ENCODE results near the gene TMEM256.
"Not testable (repeated sequence)": the region's sequence is repeated elsewhere in the genome, so short reads cannot be mapped to it uniquely, and the experiment has no call there.

The TMEM256 gene

GRCh38 chr17:7380855-7381683 lies 22.8 kb downstream of the TMEM256 start, which contains the start of gene TNK1:
Gene TNK1 (plus strand): TSS chr17:7381089. CDS start chr17:7382927, 1,838 bp downstream.
- DNase-seq: no peak

DNA sequence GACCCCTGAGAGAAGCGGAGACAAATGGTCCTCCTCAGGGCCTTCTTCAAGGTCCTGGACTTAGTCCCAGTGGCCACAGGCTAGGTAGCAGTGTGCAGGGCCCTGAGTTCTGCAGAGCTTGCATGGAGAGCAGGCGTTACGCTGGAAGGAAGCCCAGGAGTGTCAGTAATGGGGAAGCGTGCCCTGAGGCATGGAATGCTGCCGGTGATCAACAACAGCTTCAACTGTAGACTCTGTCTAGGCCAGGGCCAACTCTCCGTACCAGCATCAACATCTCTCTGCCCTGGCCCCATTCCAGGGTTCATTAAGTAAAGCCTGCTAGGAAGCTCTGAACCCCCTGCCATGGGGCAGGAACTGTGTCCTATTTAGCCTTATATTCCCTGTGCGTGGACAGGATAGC lies 23.6 kb downstream of the TMEM256 start:
- no peak for DNase-seq

GRCh38 chr17:7379134-7379533 lies 24.8 kb downstream of the TMEM256 start:
- DNase-seq: no peak

DNA sequence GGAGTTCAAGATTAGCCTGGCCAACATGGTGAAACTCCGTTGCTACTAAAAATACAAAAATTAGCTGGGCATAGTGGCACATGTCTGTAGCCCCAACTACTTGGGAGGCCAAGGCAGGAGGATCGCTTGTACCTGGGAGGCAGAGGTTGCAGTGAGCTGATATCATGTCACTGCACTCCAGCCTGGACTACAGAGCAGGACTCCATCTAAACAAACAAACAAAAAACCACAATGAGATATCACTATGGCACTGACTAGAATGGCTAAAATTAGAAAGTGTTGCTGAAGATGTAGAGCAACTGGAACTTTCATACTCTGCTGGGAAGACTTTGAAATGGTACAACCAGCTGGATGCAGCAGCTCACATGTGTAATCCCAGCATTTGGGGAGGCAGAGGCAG lies 29.5 kb downstream of the TMEM256 start:
- no peak for DNase-seq

GRCh38 chr17:7370853-7371252 lies 33.0 kb downstream of the TMEM256 start:
- DNase-seq: no peak

DNA sequence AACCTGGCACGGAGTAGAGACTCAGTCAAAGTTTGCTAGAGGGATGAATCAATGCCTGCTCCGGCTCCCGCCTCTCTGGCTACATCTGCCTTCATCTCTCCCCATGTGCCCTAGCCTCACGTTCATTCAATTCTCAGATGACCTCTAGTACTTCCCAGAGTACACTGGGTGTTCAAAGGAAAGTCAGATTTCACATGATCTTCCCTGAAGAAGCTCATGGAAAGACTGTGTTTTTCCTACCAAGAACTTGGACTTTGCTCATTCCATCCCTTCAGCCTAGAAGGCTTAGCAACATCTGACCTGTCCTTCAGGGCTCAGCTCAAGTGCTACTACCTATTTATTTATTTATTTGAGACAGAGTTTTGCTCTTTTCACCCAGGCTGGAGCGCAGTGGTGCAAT lies 34.1 kb downstream of the TMEM256 start:
- no peak for DNase-seq

DNA sequence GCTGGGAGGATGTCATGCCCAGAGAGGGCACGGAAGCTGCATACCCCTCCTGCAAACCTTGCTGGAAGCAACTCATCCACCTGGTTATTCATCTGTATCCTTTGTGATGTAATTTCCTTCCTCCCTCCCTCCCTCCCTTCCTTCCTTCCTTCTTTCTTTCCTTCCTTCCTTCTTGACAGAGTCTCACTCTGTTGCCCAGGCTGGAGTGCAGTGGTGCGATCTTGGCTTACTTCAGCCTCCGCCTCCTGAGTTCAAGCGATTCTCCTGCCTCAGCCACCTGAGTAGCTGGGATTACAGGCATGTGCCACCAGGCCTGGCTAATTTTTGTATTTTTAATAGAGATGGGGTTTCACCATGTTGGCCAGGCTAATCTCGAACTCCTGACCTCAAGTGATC lies 35.3 kb downstream of the TMEM256 start:
- DNase-seq: not testable (repeated sequence)

GRCh38 chr17:7367918-7368598 lies 35.8 kb downstream of the TMEM256 start:
- no peak for DNase-seq

DNA sequence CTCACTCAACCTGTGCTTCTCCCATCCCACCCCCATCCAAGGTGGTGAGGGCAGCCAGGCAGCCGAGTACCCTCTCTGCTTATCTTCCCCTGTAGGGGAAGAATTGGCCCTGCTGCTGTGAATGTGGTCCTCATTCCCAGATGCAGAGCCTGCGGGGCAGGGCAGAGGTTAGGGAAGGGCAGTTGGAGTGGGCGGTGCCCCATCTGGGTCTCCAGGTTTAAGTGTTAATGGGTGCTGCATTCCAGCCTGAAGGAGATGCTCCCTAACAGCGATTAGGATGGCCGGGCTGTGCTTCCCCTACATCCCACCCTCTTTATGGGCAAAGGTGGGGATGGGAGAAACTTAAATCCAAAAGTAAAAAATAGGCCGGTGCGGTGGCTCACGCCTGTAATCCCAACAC lies 36.8 kb downstream of the TMEM256 start:
- no peak for DNase-seq

- DNase-seq: not testable (repeated sequence)
These were observed 37.9 kb downstream of the TMEM256 start for GRCh38 chr17:7365963-7366362.

DNA sequence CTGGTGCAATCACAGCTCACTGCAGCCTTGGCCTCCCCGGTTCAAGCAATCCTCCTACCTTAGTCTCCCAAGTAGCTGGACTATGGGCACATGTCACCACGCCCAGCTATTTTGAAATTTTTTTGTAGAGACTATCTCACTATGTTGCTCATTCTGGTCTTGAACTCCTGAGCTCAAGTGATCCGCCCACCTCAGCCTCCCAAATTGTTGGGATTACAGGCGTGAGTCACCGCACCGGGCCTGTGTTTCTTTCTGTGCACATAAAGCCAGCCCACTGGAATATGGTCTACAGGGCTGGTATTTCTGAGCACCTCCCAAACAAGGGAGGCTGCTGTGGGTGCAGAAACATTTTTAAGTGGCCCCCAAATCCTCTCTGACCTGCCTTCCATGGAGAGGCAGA lies 40.6 kb downstream of the TMEM256 start:
- DNase-seq: no peak

DNA sequence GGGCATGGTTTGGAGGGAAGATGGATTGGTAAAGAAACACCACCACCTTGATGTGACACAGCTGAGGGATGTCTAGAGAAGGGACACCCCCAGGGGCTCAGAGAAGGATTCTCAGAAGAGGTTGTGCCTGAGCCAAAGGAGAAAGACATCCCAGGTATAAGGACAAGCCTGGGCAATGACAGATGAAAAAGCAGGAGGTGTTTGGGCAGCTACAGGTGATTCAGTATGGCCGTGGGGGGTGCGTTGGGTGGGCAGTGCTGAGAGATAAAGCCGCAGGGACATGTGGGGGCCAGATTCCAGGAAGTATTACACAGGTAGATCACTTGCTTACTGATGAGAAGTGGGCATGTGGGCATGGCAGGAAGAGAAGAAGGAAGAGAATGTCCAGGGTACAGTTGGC lies 42.0 kb downstream of the TMEM256 start:
- no peak for DNase-seq

- no peak for DNase-seq
These were observed 46.5 kb downstream of the TMEM256 start for GRCh38 chr17:7357381-7357780.

GRCh38 chr17:7356756-7357155 lies 47.1 kb downstream of the TMEM256 start:
- no peak for DNase-seq

GRCh38 chr17:7356072-7356549 lies 47.8 kb downstream of the TMEM256 start:
- peak in 1 of 2 experiments; percentile 57 for DNase-seq

- no peak for DNase-seq
These were observed 48.3 kb downstream of the TMEM256 start for GRCh38 chr17:7355573-7355972.

GRCh38 chr17:7355053-7355452 lies 48.8 kb downstream of the TMEM256 start, which contains the start of gene TMEM95:
Gene TMEM95 (plus strand): TSS chr17:7355156. CDS start chr17:7355205, 49 bp downstream.
- DNase-seq: no peak

- peak in 1 of 2 experiments; percentile 13 for DNase-seq
These were observed 49.5 kb downstream of the TMEM256 start for GRCh38 chr17:7354262-7354843.
